HG03469 (cell line): ENCODE measurements around the gene AMOTL1.

Experiments
- ATAC-seq: cut with Tn5 transposase; IDR thresholded peaks from one replicate; pipeline ENCODE4 v1.9.1; 2021; ENCODE audit warnings: mild to moderate bottlenecking, moderate library complexity, moderate number of reproducible peaks; ENCODE audit not compliant: unreplicated experiment

Gene AMOTL1

GRCh38 chr11:94742665-94743064 is 25.5 kb upstream of the AMOTL1 start:
- no peak for ATAC-seq

GRCh38 chr11:94746721-94747120 is 21.4 kb upstream of the AMOTL1 start:
- ATAC-seq = no peak

GRCh38 chr11:94747146-94747545 is 21.0 kb upstream of the AMOTL1 start:
- no peak for ATAC-seq

GRCh38 chr11:94747601-94748041 is 20.5 kb upstream of the AMOTL1 start:
- ATAC-seq = no peak

- ATAC-seq = no peak
Measured at GRCh38 chr11:94749369-94749768, 18.8 kb upstream of the AMOTL1 start.

GRCh38 chr11:94750319-94751217 is 17.6 kb upstream of the AMOTL1 start:
- no peak for ATAC-seq

GRCh38 chr11:94751218-94751609 is 16.9 kb upstream of the AMOTL1 start:
- no peak for ATAC-seq

GRCh38 chr11:94751786-94752185 is 16.4 kb upstream of the AMOTL1 start:
- no peak for ATAC-seq

- no peak for ATAC-seq
Measured at GRCh38 chr11:94753630-94754029, 14.5 kb upstream of the AMOTL1 start.

- ATAC-seq = no peak
Measured at GRCh38 chr11:94754335-94754734, 13.8 kb upstream of the AMOTL1 start.

GRCh38 chr11:94754819-94755218 is 13.3 kb upstream of the AMOTL1 start:
- no peak for ATAC-seq

- no peak for ATAC-seq
Measured at GRCh38 chr11:94755494-94755893, 12.7 kb upstream of the AMOTL1 start.

- ATAC-seq = no peak
Measured at GRCh38 chr11:94757037-94757735, 11.0 kb upstream of the AMOTL1 start.

- no peak for ATAC-seq
Measured at GRCh38 chr11:94758666-94759065, 9.5 kb upstream of the AMOTL1 start.

GRCh38 chr11:94759522-94759921 is 8.6 kb upstream of the AMOTL1 start:
- ATAC-seq = no peak

GRCh38 chr11:94760296-94760695 is 7.9 kb upstream of the AMOTL1 start:
- no peak for ATAC-seq

- ATAC-seq = no peak
Measured at GRCh38 chr11:94762208-94762607, 5.9 kb upstream of the AMOTL1 start.

- no peak for ATAC-seq
Measured at GRCh38 chr11:94762995-94763394, 5.2 kb upstream of the AMOTL1 start.

- no peak for ATAC-seq
Measured at GRCh38 chr11:94766713-94767206, 1.4 kb upstream of the AMOTL1 start.

GRCh38 chr11:94767291-94767690 is 865 bp upstream of the AMOTL1 start:
- no peak for ATAC-seq

- ATAC-seq = no peak
Measured at GRCh38 chr11:94768602-94769541, 716 bp downstream of the AMOTL1 start.
